B cell (primary cell): ENCODE measurements around the gene AGBL4.

Experiments used
- EZH2 ChIP-seq: IDR thresholded peaks from 2 replicates; pipeline ENCODE4 v1.6.1; 2012; ENCODE audit warnings: borderline replicate concordance, low read depth, mild to moderate bottlenecking, moderate library complexity, low read length; ENCODE audit not compliant: insufficient read depth, poor library complexity, severe bottlenecking
- TF ChIP-seq, protein P1 (sequence below): fragments of 200-600 bp; IDR thresholded peaks from one replicate; pipeline ENCODE4 v1.8.0; 2022; ENCODE audit warnings: antibody characterized with exemption, mild to moderate bottlenecking

DNA sequence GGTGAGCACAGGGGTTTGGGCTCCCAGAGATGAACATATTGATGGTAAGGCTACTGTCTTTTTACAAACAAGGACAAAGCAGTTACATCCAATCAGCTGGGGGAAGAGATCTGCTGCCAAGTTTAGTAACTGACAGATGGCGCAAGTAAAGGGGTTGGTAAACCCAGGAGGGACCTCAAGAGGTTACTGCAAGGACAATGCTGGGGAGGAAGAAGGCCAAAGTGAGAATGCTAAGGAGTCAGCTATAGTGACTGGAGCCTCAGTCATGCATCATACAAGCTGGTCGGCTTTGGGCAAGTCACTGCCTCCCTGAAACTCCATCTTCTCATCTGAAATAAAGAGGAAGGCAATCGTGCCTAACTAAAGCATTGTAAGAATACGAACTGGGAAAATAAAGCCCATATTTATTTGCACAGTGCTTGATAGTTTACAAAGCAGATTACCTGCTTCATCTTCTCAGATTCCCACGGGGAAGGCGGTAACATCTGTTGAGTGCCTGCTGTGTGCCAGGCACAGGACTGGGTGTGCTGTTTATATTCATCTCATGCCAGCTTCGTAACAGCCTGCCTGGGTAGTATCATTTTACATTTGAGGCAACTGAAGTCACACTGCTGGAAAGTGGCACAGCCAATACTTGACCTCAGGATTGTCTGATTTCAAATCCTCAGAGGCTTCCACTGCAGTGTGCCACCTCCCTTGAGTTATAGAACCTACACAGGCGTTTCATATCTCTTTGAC lies 1361.9 kb downstream of the AGBL4 start:
- TF ChIP-seq, protein P1, sequence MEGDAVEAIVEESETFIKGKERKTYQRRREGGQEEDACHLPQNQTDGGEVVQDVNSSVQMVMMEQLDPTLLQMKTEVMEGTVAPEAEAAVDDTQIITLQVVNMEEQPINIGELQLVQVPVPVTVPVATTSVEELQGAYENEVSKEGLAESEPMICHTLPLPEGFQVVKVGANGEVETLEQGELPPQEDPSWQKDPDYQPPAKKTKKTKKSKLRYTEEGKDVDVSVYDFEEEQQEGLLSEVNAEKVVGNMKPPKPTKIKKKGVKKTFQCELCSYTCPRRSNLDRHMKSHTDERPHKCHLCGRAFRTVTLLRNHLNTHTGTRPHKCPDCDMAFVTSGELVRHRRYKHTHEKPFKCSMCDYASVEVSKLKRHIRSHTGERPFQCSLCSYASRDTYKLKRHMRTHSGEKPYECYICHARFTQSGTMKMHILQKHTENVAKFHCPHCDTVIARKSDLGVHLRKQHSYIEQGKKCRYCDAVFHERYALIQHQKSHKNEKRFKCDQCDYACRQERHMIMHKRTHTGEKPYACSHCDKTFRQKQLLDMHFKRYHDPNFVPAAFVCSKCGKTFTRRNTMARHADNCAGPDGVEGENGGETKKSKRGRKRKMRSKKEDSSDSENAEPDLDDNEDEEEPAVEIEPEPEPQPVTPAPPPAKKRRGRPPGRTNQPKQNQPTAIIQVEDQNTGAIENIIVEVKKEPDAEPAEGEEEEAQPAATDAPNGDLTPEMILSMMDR = no peak
- TF ChIP-seq EZH2 = no peak
